Adrenal gland (tissue), 12 donors: ENCODE measurements around the gene ESYT1. TPM values are rescaled to one million over a fixed set of nuclear protein-coding genes. Genes with fewer than 3 reads are reported as not detected.
A peak's percentile ranks its signal among the peaks of the same experiment; 100 is the strongest.

ENCODE experiments used
- DNase-seq, 7 donors: peaks; one replicate each; pipeline ENCODE4 v3.0.0-alpha.2; 2019 to 2020
- H3K27ac ChIP-seq, 5 donors: fragments of 200-600 bp; sonication (generic) in 4 of 5; 1 replicate in 3 of 5; 2 replicates in 2 of 5; pipeline versions ENCODE4 v1.5.1 to v1.8.0; 2016 to 2020; ENCODE audit warnings: mild to moderate bottlenecking in 1 of 5
- H3K27me3 ChIP-seq: fragments of 200-600 bp; 2 replicates; pipeline ENCODE4 v1.8.0; 2021
- H3K36me3 ChIP-seq, 2 donors: fragments of 200-600 bp; replicated peaks in 1 of 2; 1 replicate in 1 of 2; 2 replicates in 1 of 2; pipeline versions ENCODE4 v1.5.1 to v1.8.0; 2018 to 2022
- H3K4me1 ChIP-seq, 2 donors: fragments of 200-600 bp; replicated peaks in 1 of 2; 1 replicate in 1 of 2; 2 replicates in 1 of 2; pipeline versions ENCODE4 v1.5.1 to v1.8.0; 2018 to 2021
- H3K4me3 ChIP-seq, 4 donors: fragments of 200-600 bp; sonication (generic) in 3 of 4; one replicate each; pipeline ENCODE4 v1.5.1; 2016 to 2018
- H3K9me3 ChIP-seq, 3 donors: fragments of 200-600 bp; sonication (generic) in 1 of 3; replicated peaks in 1 of 3; 1 replicate in 2 of 3; 2 replicates in 1 of 3; pipeline versions ENCODE4 v1.5.1 to v1.8.0; 2016 to 2021
- POLR2A ChIP-seq, 2 donors: fragments of 450-650 bp; IDR thresholded peaks; one replicate each; pipeline ENCODE4 v1.6.1; 2017; ENCODE audit warnings: antibody characterized with exemption in 2 of 2, mild to moderate bottlenecking in 2 of 2, moderate library complexity in 1 of 2
- WGBS, 4 donors: extraction: QIAGEN DNeasy Blood & Tissue Kit in 2 of 4; methylation state at CpG; one replicate each; pipeline versions ENCODE4 v1.1.5 to v1.1.7; 2013 to 2017; 5-methylcytosine and 5-hydroxymethylcytosine counted together
- intact Hi-C, 2 donors: fragments of 100-400 bp; cut with DNase I; formaldehyde crosslinking; loops; one replicate each; pipeline versions ENCODE4 v1.14.1 to v1.15.0; 2022 to 2023
- polyA plus RNA-seq, 3 donors: library from polyadenylated mRNA; stranded (reverse); fragments of 200-250 nt in 2 of 3; fragments of 350-450 nt in 1 of 3; fragmentation: Illumina TruSeq in 1 of 3; extraction: RNeasy Lipid Tissue Mini Kit (QIAGEN cat#74804) in 1 of 3; gene quantifications; one replicate each; pipeline ENCODE4 v1.2.3, GENCODE V29; 2013 to 2014
- total RNA-seq, 9 donors: library from RNA; depleted of rRNA in 4 of 9; stranded (reverse); fragments of >200 nt in 4 of 9; fragments of 120-200 nt in 1 of 9; fragmentation: NEBNext Ultra II Directional in 1 of 9; extraction: Animal tissue kit (Norgen Biotek cat#: 25700) in 1 of 9; gene quantifications; one replicate each; pipeline versions ENCODE4 v1.1.0 to v1.2.4, GENCODE V29; 2013 to 2023
- TF ChIP-seq, protein P1 (sequence below), 6 experiments: fragments of 450-650 bp in 4 of 6; fragments of 200-600 bp in 2 of 6; sonication (generic) in 1 of 6; IDR thresholded peaks; 1 replicate in 5 of 6; 2 replicates in 1 of 6; pipeline versions ENCODE4 v1.5.1 to v1.8.0; 2016 to 2021; ENCODE audit warnings: antibody characterized with exemption in 6 of 6, mild to moderate bottlenecking in 2 of 6, moderate library complexity in 1 of 6
- donor health status: healthy with polysubstance abuse.
- donor health status: Bipolar disorder and iron deficiency.
- donor health status: DM: yes; HTN: yes; CAD: no.
- donor health status: DM: no; HTN: no; CAD: no.
- donor health status: DM: no; HTN: no; CAD: no.
- donor health status: DM: yes; HTN: yes; CAD: no.

The ESYT1 gene
- total and polyA plus RNA-seq, 12 donors, result 26.3 to 156 (median 117) TPM

GRCh38 chr12:56117778-56118687 lies 10.0 kb upstream of the ESYT1 start, which contains the start of gene ZC3H10:
ZC3H10 (plus strand) TSS chr12:56118266; CDS start chr12:56120563, 2,297 bp downstream.
- 1% methylated on average over 23 to 61 of the region's 61 CpGs for WGBS, 4 donors
- no peaks in the 10 kb centered on the region for H3K27me3 ChIP-seq
- H3K36me3 ChIP-seq, result peaks cover 0 to 17% of the 10 kb centered on the region in 2 donors
- TF ChIP-seq, protein P1, sequence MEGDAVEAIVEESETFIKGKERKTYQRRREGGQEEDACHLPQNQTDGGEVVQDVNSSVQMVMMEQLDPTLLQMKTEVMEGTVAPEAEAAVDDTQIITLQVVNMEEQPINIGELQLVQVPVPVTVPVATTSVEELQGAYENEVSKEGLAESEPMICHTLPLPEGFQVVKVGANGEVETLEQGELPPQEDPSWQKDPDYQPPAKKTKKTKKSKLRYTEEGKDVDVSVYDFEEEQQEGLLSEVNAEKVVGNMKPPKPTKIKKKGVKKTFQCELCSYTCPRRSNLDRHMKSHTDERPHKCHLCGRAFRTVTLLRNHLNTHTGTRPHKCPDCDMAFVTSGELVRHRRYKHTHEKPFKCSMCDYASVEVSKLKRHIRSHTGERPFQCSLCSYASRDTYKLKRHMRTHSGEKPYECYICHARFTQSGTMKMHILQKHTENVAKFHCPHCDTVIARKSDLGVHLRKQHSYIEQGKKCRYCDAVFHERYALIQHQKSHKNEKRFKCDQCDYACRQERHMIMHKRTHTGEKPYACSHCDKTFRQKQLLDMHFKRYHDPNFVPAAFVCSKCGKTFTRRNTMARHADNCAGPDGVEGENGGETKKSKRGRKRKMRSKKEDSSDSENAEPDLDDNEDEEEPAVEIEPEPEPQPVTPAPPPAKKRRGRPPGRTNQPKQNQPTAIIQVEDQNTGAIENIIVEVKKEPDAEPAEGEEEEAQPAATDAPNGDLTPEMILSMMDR (IDR thresholded peaks at IDR 0.05), result peak; percentile 18 to 56 (median 42)
- peak; percentile 78 to 96 for TF ChIP-seq POLR2A (IDR thresholded peaks at IDR 0.05)
- no peaks in the 10 kb centered on the region for H3K9me3 ChIP-seq
- peaks cover 31 to 34% of the 10 kb centered on the region in 2 donors for H3K4me1 ChIP-seq
- H3K27ac ChIP-seq, result peak within 1 kb of the TSS; percentile 89 to 98 (median 96)
- peak; percentile 98 to 100 (median 99) for DNase-seq
- H3K4me3 ChIP-seq, result peak within 1 kb of the TSS; percentile 29 to 76 (median 58)
- intact Hi-C loops, result no loop called here

- DNase-seq, result no peak
- peaks cover 0 to 9% of the 10 kb centered on the region in 2 donors for H3K36me3 ChIP-seq
- H3K4me1 ChIP-seq, result peaks cover 32 to 34% of the 10 kb centered on the region in 2 donors
- no peaks in the 10 kb centered on the region for H3K9me3 ChIP-seq
- peak overlapping the region; percentile 33 to 97 (median 89) for H3K27ac ChIP-seq
- TF ChIP-seq POLR2A (IDR thresholded peaks at IDR 0.05), result no peak
- TF ChIP-seq, protein P1 (IDR thresholded peaks at IDR 0.05), result no peak
- 5 to 7% (median 6%) methylated on average over 13 of the region's 13 CpGs for WGBS, 4 donors
- intact Hi-C loops, result no loop called here
- peak overlapping the region in 3 of 4 donors; percentile 29 to 76 (median 44) for H3K4me3 ChIP-seq
- no peaks in the 10 kb centered on the region for H3K27me3 ChIP-seq
Measured at GRCh38 chr12:56118688-56119357, 9.2 kb upstream of the ESYT1 start.

GRCh38 chr12:56119361-56119796 lies 8.7 kb upstream of the ESYT1 start:
- intact Hi-C loops, result no loop called here

More at GRCh38 chr12:56119361-56119796, 8.7 kb upstream of the ESYT1 start:
- 0 to 2% (median 0%) methylated on average over 2 of the region's 2 CpGs for WGBS, 4 donors
- Histone ChIP-seq H3K4me3 (peak overlapping the region in 1 of 4 donors; percentile 76), H3K36me3 (peaks cover 0 to 9% of the 10 kb centered on the region in 2 donors), H3K27me3 (no peaks in the 10 kb centered on the region), H3K4me1 (peaks cover 34 to 38% of the 10 kb centered on the region in 2 donors), H3K27ac (peak overlapping the region; percentile 33 to 97 (median 89)), H3K9me3 (no peaks in the 10 kb centered on the region)
- peak; percentile 75 to 94 (median 91) for DNase-seq
- TF ChIP-seq POLR2A (IDR thresholded peaks at IDR 0.05), result no peak
- TF ChIP-seq, protein P1 (IDR thresholded peaks at IDR 0.05), result peak; percentile 76 to 98 (median 92)
